T-cell (primary cell): ENCODE measurements around the gene TEX19. TPM values are rescaled to one million over a fixed set of nuclear protein-coding genes. Genes with fewer than 3 reads are reported as not detected.

Experiments
- ATAC-seq, 4 experiments: fragments of 200-7000 bp in 3 of 4; fragments of 150-1000 bp in 1 of 4; cut with Tn5 transposase; replicated peaks in 1 of 4; 1 replicate in 3 of 4; 2 replicates in 1 of 4; pipeline ENCODE4 v1.10.0; 2021; ENCODE audit warnings: moderate library complexity in 3 of 4, mild to moderate bottlenecking in 2 of 4, moderate number of reproducible peaks in 1 of 4
- CTCF ChIA-PET, 2 donors: fragments of 300-600 bp; sonication (Branson Sonifier 250); formaldehyde crosslinking; loops; one replicate each; lab custom pipeline; 2022; ENCODE audit warnings: antibody characterized with exemption in 2 of 2; lab: Charles Lee
- POLR2A ChIA-PET, 2 donors: fragments of 300-600 bp; sonication (Branson Sonifier 250); formaldehyde crosslinking; loops; one replicate each; lab custom pipeline; 2022; ENCODE audit warnings: antibody characterized with exemption in 2 of 2; lab: Charles Lee
- DNase-seq, 35 experiments: peaks; one replicate each; pipeline versions ENCODE4 v3.0.0 to v3.0.0-alpha.2; 2013 to 2023
- H3K27ac ChIP-seq: one replicate; pipeline ENCODE4 v1.5.1; 2013; ENCODE audit warnings: low read length
- H3K27me3 ChIP-seq, 2 experiments: replicated peaks in 1 of 2; 1 replicate in 1 of 2; 2 replicates in 1 of 2; pipeline versions ENCODE4 v1.6.1 to v1.7.0; 2013; ENCODE audit warnings: low read length in 1 of 2, mixed read lengths in 1 of 2; ENCODE audit not compliant: control insufficient read depth in 2 of 2, insufficient read depth in 2 of 2; ENCODE audit errors: extremely low read depth in 1 of 2
- H3K36me3 ChIP-seq, 2 donors: 1 replicate in 1 of 2; 2 replicates in 1 of 2; pipeline versions ENCODE4 v1.6.1 to v1.7.0; 2013; ENCODE audit warnings: low read length in 1 of 2; ENCODE audit not compliant: control insufficient read depth in 2 of 2, insufficient read depth in 1 of 2; ENCODE audit errors: extremely low read depth in 1 of 2
- H3K4me1 ChIP-seq, 2 experiments: 1 replicate in 1 of 2; 2 replicates in 1 of 2; pipeline versions ENCODE4 v1.6.1 to v1.7.0; 2013; ENCODE audit warnings: low read length in 2 of 2, mixed read lengths in 1 of 2; ENCODE audit not compliant: insufficient read depth in 2 of 2, control insufficient read depth in 1 of 2; ENCODE audit errors: extremely low read depth in 1 of 2
- H3K4me3 ChIP-seq, 2 donors: 1 replicate in 1 of 2; 2 replicates in 1 of 2; pipeline versions ENCODE4 v1.5.1 to v1.7.0; 2013; ENCODE audit warnings: mild to moderate bottlenecking in 2 of 2, low read length in 1 of 2, moderate library complexity in 1 of 2; ENCODE audit not compliant: control insufficient read depth in 1 of 2; ENCODE audit errors: extremely low read depth in 1 of 2
- H3K9me3 ChIP-seq: 2 replicates; pipeline ENCODE4 v1.7.0; 2013
- H3K27ac Mint-ChIP-seq, 2 donors: one replicate each; pipeline ENCODE4 v1.8.0; 2020 to 2021; ENCODE audit warnings: mild to moderate bottlenecking in 2 of 2, mixed read lengths in 2 of 2
- H3K27me3 Mint-ChIP-seq, 2 donors: one replicate each; pipeline ENCODE4 v1.8.0; 2021 to 2022; ENCODE audit warnings: mixed read lengths in 2 of 2
- H3K36me3 Mint-ChIP-seq: one replicate; pipeline ENCODE4 v1.8.0; 2021; ENCODE audit warnings: mixed read lengths
- H3K4me1 Mint-ChIP-seq, 3 donors: one replicate each; pipeline ENCODE4 v1.8.0; 2020 to 2022; ENCODE audit warnings: mixed read lengths in 3 of 3, mild to moderate bottlenecking in 1 of 3
- H3K4me3 Mint-ChIP-seq, 3 donors: one replicate each; pipeline ENCODE4 v1.8.0; 2020 to 2022; ENCODE audit warnings: mild to moderate bottlenecking in 3 of 3, mixed read lengths in 3 of 3, moderate library complexity in 3 of 3
- H3K9me3 Mint-ChIP-seq, 3 donors: one replicate each; pipeline ENCODE4 v1.8.0; 2020 to 2022; ENCODE audit warnings: mixed read lengths in 3 of 3
- WGBS: methylation state at CpG from one replicate; pipeline ENCODE4 v1.1.5; 2013; ENCODE audit warnings: missing lambda C conversion rate; ENCODE audit not compliant: insufficient coverage; 5-methylcytosine and 5-hydroxymethylcytosine counted together
- total RNA-seq, 35 experiments: library from RNA in 6 of 35; stranded (reverse) in 6 of 35; fragments of 120-200 nt in 1 of 35; gene quantifications; one replicate each; pipeline versions ENCODE4 v1.2.1 to v1.2.4 and lab custom pipeline; 2013 to 2026

The TEX19 gene
- total RNA-seq, 5 donors from 2014 or later (not counting 1 experiment from before 2014, with no cell fraction given), result not detected

GRCh38 chr17:82399601-82400101, 40.6 kb downstream of the TEX19 start:
- DNase-seq, result no peak
- CTCF ChIA-PET, result no interaction called here
- no peak overlapping the region for H3K27ac ChIP-seq
- peaks cover 15% of the 10 kb centered on the region for H3K36me3 Mint-ChIP-seq
- no peaks in the 10 kb centered on the region for H3K9me3 ChIP-seq
- WGBS, result 94% methylated on average over 16 of the region's 18 CpGs
- no peaks in the 10 kb centered on the region for H3K9me3 Mint-ChIP-seq
- peaks cover 11 to 16% of the 10 kb centered on the region in 2 donors for H3K36me3 ChIP-seq
- peaks cover 15 to 16% (median 16%) of the 10 kb centered on the region in 3 donors for H3K4me1 Mint-ChIP-seq
- H3K27ac Mint-ChIP-seq, result no peak overlapping the region
- no peak overlapping the region for H3K4me3 ChIP-seq
- H3K4me3 Mint-ChIP-seq, result no peak overlapping the region
- ATAC-seq, result no peak
- no peaks in the 10 kb centered on the region for H3K27me3 ChIP-seq
- no peaks in the 10 kb centered on the region for H3K27me3 Mint-ChIP-seq
- POLR2A ChIA-PET, result interaction anchor here in 1 of 2 donors (0.5 kb wide), 1 partner anchor 105 kb away, joined by 3 read pairs; no protein-coding TSS in a partner anchor
- H3K4me1 ChIP-seq, result peaks cover 0 to 18% of the 10 kb centered on the region in 2 experiments

GRCh38 chr17:82400206-82400605, 41.2 kb downstream of the TEX19 start:
- no peak for DNase-seq
- no peaks in the 10 kb centered on the region for H3K27me3 ChIP-seq
- CTCF ChIA-PET, result no interaction called here
- Mint-ChIP-seq H3K27ac (no peak overlapping the region), H3K4me3 (no peak overlapping the region), H3K27me3 (no peaks in the 10 kb centered on the region), H3K36me3 (peaks cover 13% of the 10 kb centered on the region), H3K9me3 (no peaks in the 10 kb centered on the region), H3K4me1 (peaks cover 15 to 16% (median 16%) of the 10 kb centered on the region in 3 donors)
- WGBS, result no CpG with 5 or more reads among the region's 7 CpGs
- H3K4me3 ChIP-seq, result no peak overlapping the region
- POLR2A ChIA-PET, result no interaction called here
- peaks cover 0 to 18% of the 10 kb centered on the region in 2 experiments for H3K4me1 ChIP-seq
- H3K9me3 ChIP-seq, result no peaks in the 10 kb centered on the region
- no peak overlapping the region for H3K27ac ChIP-seq
- H3K36me3 ChIP-seq, result peaks cover 9 to 13% of the 10 kb centered on the region in 2 donors
- peak in 1 of 4 experiments; percentile 10 for ATAC-seq

GRCh38 chr17:82400830-82401229, 41.8 kb downstream of the TEX19 start:
- H3K27ac Mint-ChIP-seq, result peak overlapping the region; percentile 92 to 93
- H3K27me3 ChIP-seq, result no peaks in the 10 kb centered on the region
- peak overlapping the region; percentile 75 to 84 (median 84) for H3K4me3 Mint-ChIP-seq
- ChIA-PET POLR2A (interaction anchor here in 1 of 2 donors (0.7 kb wide), 1 partner anchor 157 kb away, joined by 8 read pairs; no protein-coding TSS in a partner anchor), CTCF (no interaction called here)
- peaks cover 15% of the 10 kb centered on the region for H3K36me3 Mint-ChIP-seq
- H3K4me1 ChIP-seq, result peaks cover 0 to 18% of the 10 kb centered on the region in 2 experiments
- H3K4me1 Mint-ChIP-seq, result peaks cover 15 to 16% (median 16%) of the 10 kb centered on the region in 3 donors
- H3K27ac ChIP-seq, result no peak overlapping the region
- H3K4me3 ChIP-seq, result peak overlapping the region; percentile 23 to 25
- peaks cover 9 to 11% of the 10 kb centered on the region in 2 donors for H3K36me3 ChIP-seq
- ATAC-seq (peak; percentile 75 to 91 (median 90)), DNase-seq (peak in 34 of 35 experiments; percentile 14 to 71 (median 29))
- WGBS, result 3% methylated on average over 13 of the region's 19 CpGs
- no peaks in the 10 kb centered on the region for H3K27me3 Mint-ChIP-seq
- H3K9me3 ChIP-seq, result no peaks in the 10 kb centered on the region
- H3K9me3 Mint-ChIP-seq, result no peaks in the 10 kb centered on the region

DNA sequence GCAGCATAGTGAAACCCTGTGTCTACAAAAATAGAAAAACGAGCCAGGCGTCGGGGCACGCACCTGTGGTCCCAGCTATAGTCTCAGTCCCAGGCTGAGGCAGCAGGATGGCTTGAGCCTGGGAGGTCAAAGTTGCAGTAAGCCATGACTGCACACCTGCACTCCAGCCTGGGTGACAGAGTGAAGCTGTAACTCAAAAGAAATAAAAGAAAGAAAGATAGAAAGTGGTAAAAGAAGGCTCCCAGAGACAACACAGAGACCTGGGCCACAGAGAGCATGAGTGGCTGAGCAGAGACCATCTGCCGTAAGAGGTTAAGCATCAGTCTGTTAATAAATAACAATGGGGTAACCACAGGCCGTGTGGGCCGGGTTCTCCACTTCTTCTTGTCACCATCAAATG, 43.8 kb downstream of the TEX19 start:
- H3K4me3 Mint-ChIP-seq, result no peak overlapping the region
- Histone ChIP-seq H3K27ac (no peak overlapping the region), H3K4me3 (no peak overlapping the region), H3K36me3 (peaks cover 8 to 9% of the 10 kb centered on the region in 2 donors), H3K9me3 (no peaks in the 10 kb centered on the region), H3K4me1 (peaks cover 0 to 18% of the 10 kb centered on the region in 2 experiments), H3K27me3 (no peaks in the 10 kb centered on the region)
- no peak for ATAC-seq
- H3K4me1 Mint-ChIP-seq, result peaks cover 15 to 16% (median 16%) of the 10 kb centered on the region in 3 donors
- H3K27me3 Mint-ChIP-seq, result no peaks in the 10 kb centered on the region
- POLR2A ChIA-PET, result no interaction called here
- no peaks in the 10 kb centered on the region for H3K9me3 Mint-ChIP-seq
- CTCF ChIA-PET, result no interaction called here
- no peak overlapping the region for H3K27ac Mint-ChIP-seq
- 97% methylated on average over 4 of the region's 7 CpGs for WGBS
- DNase-seq, result no peak
- peaks cover 17% of the 10 kb centered on the region for H3K36me3 Mint-ChIP-seq

- no peaks in the 10 kb centered on the region for H3K9me3 ChIP-seq
- DNase-seq, result no peak
- H3K4me1 ChIP-seq, result peaks cover 0 to 18% of the 10 kb centered on the region in 2 experiments
- no peak overlapping the region for H3K27ac ChIP-seq
- H3K4me3 ChIP-seq, result no peak overlapping the region
- no peaks in the 10 kb centered on the region for H3K9me3 Mint-ChIP-seq
- POLR2A ChIA-PET, result no interaction called here
- no peaks in the 10 kb centered on the region for H3K27me3 ChIP-seq
- peaks cover 9 to 12% of the 10 kb centered on the region in 2 donors for H3K36me3 ChIP-seq
- no peak overlapping the region for H3K27ac Mint-ChIP-seq
- H3K4me1 Mint-ChIP-seq, result peaks cover 15 to 16% (median 16%) of the 10 kb centered on the region in 3 donors
- H3K4me3 Mint-ChIP-seq, result no peak overlapping the region
- 94% methylated on average over 63 of the region's 67 CpGs for WGBS
- peaks cover 25% of the 10 kb centered on the region for H3K36me3 Mint-ChIP-seq
- no peak for ATAC-seq
- CTCF ChIA-PET, result no interaction called here
- no peaks in the 10 kb centered on the region for H3K27me3 Mint-ChIP-seq
These were observed 44.9 kb downstream of the TEX19 start for GRCh38 chr17:82403662-82404660.

DNA sequence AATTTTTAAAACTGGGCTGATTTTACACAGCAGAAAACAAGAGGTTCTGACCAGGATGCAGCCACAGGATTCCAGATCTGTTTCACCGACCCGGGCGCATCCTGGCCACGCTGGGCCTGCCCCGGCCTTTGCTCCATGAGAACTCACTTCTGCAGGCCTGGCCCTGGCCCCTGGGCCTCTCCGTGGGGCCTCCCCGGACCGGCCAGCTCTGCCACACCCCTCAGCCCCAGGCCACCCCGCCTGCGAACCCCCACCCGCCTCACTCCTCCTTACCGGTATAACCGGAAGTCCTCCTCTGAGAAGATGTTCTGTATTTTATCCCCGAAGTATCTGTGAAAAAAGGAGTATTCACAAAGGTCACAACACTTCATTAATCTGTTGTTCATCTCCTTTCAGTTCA, 46.0 kb downstream of the TEX19 start:
- Histone ChIP-seq H3K27ac (no peak overlapping the region), H3K4me3 (no peak overlapping the region), H3K27me3 (no peaks in the 10 kb centered on the region), H3K36me3 (peaks cover 12 to 14% of the 10 kb centered on the region in 2 donors), H3K4me1 (peaks cover 0 to 17% of the 10 kb centered on the region in 2 experiments), H3K9me3 (no peaks in the 10 kb centered on the region)
- WGBS, result 98% methylated on average over 8 of the region's 14 CpGs
- Mint-ChIP-seq H3K27ac (no peak overlapping the region), H3K36me3 (peaks cover 29% of the 10 kb centered on the region), H3K27me3 (no peaks in the 10 kb centered on the region), H3K4me1 (peaks cover 15 to 20% (median 16%) of the 10 kb centered on the region in 3 donors), H3K9me3 (no peaks in the 10 kb centered on the region), H3K4me3 (no peak overlapping the region)
- ATAC-seq (no peak), DNase-seq (no peak)
- ChIA-PET CTCF (no interaction called here), POLR2A (no interaction called here)
